HepG2 (cell line): ENCODE data around the gene CASTOR1. TPM values are rescaled to one million over a fixed set of nuclear protein-coding genes. Genes with fewer than 3 reads are reported as not detected.
A peak's percentile ranks its signal among the peaks of the same experiment; 100 is the strongest.

ENCODE experiments used
- ATAC-seq: fragments of 200-7000 bp; cut with Tn5 transposase; 3 replicates; pipeline ENCODE4 v1.9.1; 2020; ENCODE audit warnings: mild to moderate bottlenecking, moderate library complexity
- BruUV-seq: library from RNA; stranded (reverse); fragments of 400-500 nt; replicated peaks from 2 replicates; lab custom pipeline; 2021; lab: Mats Ljungman, UMichigan
- CTCF ChIA-PET: fragments of 300-600 bp; formaldehyde crosslinking; extraction: SDS; loops from one replicate; lab custom pipeline; 2021; ENCODE audit warnings: low total read pairs, inconsistent platforms, low intra/inter-chr PET ratio; lab: Yijun Ruan, JAX
- POLR2A ChIA-PET: fragments of 350-600 bp; sonication (Branson Sonifier 250); formaldehyde crosslinking; loops from one replicate; lab custom pipeline; 2020; ENCODE audit warnings: antibody characterized with exemption, inconsistent platforms; lab: Yijun Ruan, JAX
- DNase-seq: peaks from one replicate; pipeline ENCODE4 v3.0.0-alpha.2; 2015; ENCODE audit warnings: low spot score
- FAIRE-seq: peaks from 3 replicates; lab custom pipeline; 2011; peaks lifted over from hg19 to GRCh38; lab: Jason Lieb, UNC
- H2AFZ ChIP-seq: one replicate; pipeline ENCODE4 v1.6.1; 2011; ENCODE audit warnings: low read length, inconsistent platforms
- H3K27ac ChIP-seq: fragments of 300-600 bp; 3 replicates; pipeline ENCODE4 v1.8.0; 2011; ENCODE audit warnings: mixed run types, mild to moderate bottlenecking, mixed read lengths, low read length, inconsistent platforms; ENCODE audit not compliant: insufficient read depth; ENCODE audit errors: extremely low read length
- H3K27me3 ChIP-seq, 2 experiments: fragments of 200-600 bp in 1 of 2; 2 replicates in 1 of 2; 3 replicates in 1 of 2; pipeline versions ENCODE4 v1.6.0 to v1.8.0; 2011; ENCODE audit warnings: low read length in 2 of 2, mild to moderate bottlenecking in 2 of 2, moderate library complexity in 2 of 2, inconsistent platforms in 1 of 2; ENCODE audit not compliant: insufficient read depth in 2 of 2, control insufficient read depth in 1 of 2
- H3K36me3 ChIP-seq, 2 experiments: fragments of 200-600 bp in 1 of 2; replicated peaks in 1 of 2; 2 replicates in 1 of 2; 3 replicates in 1 of 2; pipeline versions ENCODE4 v1.5.1 to v1.8.0; 2011; ENCODE audit warnings: low read length in 2 of 2, inconsistent platforms in 1 of 2; ENCODE audit not compliant: insufficient read depth in 2 of 2, control insufficient read depth in 1 of 2
- H3K4me1 ChIP-seq: 2 replicates; pipeline ENCODE4 v1.5.1; 2012; ENCODE audit warnings: low read length, inconsistent platforms; ENCODE audit not compliant: insufficient read depth
- H3K4me2 ChIP-seq: 2 replicates; pipeline ENCODE4 v1.6.0; 2011; ENCODE audit warnings: low read depth, low read length, inconsistent platforms
- H3K4me3 ChIP-seq, 3 experiments: fragments of 200-600 bp in 1 of 3; sonication (generic), shearing (Covaris generic) in 1 of 3; replicated peaks in 1 of 3; 2 replicates each; pipeline ENCODE4 v1.5.1; 2011 to 2016; ENCODE audit warnings: low read length in 3 of 3, inconsistent platforms in 2 of 3, low read depth in 2 of 3, mild to moderate bottlenecking in 2 of 3, control low read depth in 1 of 3, mixed read lengths in 1 of 3; ENCODE audit not compliant: insufficient read depth in 1 of 3
- H3K79me2 ChIP-seq: one replicate; pipeline ENCODE4 v1.6.1; 2011; ENCODE audit warnings: low read length, inconsistent platforms; ENCODE audit not compliant: insufficient read depth
- H3K9ac ChIP-seq: 2 replicates; pipeline ENCODE4 v1.6.0; 2011; ENCODE audit warnings: mild to moderate bottlenecking, low read depth, low read length, inconsistent platforms; ENCODE audit not compliant: insufficient read depth
- H3K9me3 ChIP-seq: 2 replicates; pipeline ENCODE4 v1.5.1; 2012; ENCODE audit warnings: mild to moderate bottlenecking, low read length
- H4K20me1 ChIP-seq: 2 replicates; pipeline ENCODE4 v1.6.0; 2011; ENCODE audit warnings: inconsistent platforms, mild to moderate bottlenecking, low read length, moderate library complexity; ENCODE audit not compliant: insufficient read depth
- CHD4 ChIP-seq: fragments of 200-600 bp; sonication (generic); IDR thresholded peaks from 2 replicates; pipeline ENCODE4 v1.7.0; 2017; ENCODE audit warnings: mild to moderate bottlenecking, low read length, borderline replicate concordance
- HNF4A ChIP-seq: sonication (generic); formaldehyde crosslinking; IDR thresholded peaks from 2 replicates; pipeline ENCODE4 v1.4.0; 2020; ENCODE audit warnings: missing genetic modification reagents
- HNRNPUL1 ChIP-seq: fragments of 200-400 bp; formaldehyde crosslinking; IDR thresholded peaks from 2 replicates; pipeline ENCODE4 v1.6.1; 2017; ENCODE audit warnings: low read depth, mild to moderate bottlenecking, low read length, moderate library complexity
- PITX1 ChIP-seq: sonication (generic); formaldehyde crosslinking; IDR thresholded peaks from 2 replicates; pipeline ENCODE4 v1.5.1; 2020; ENCODE audit warnings: mild to moderate bottlenecking, missing genetic modification reagents
- TEAD3 ChIP-seq: optimal IDR thresholded peaks from 2 replicates; pipeline ENCODE3; 2016; ENCODE audit warnings: borderline replicate concordance
- YEATS4 ChIP-seq: sonication (generic); formaldehyde crosslinking; IDR thresholded peaks from 2 replicates; pipeline ENCODE4 v1.4.0; 2020; ENCODE audit warnings: missing genetic modification reagents, borderline replicate concordance
- ZNF296 ChIP-seq: sonication (generic); formaldehyde crosslinking; conservative IDR thresholded peaks from 2 replicates; pipeline ENCODE4 v1.5.0; 2020; ENCODE audit warnings: mild to moderate bottlenecking, missing genetic modification reagents
- ZNF7 ChIP-seq: IDR thresholded peaks from 2 replicates; pipeline ENCODE4 v1.6.1; 2016; ENCODE audit warnings: missing biosample characterization, missing genetic modification reagents
- WGBS: methylation state at CpG from one replicate; pipeline ENCODE4 v1.1.6; 2017; ENCODE audit warnings: low lambda C conversion rate; 5-methylcytosine and 5-hydroxymethylcytosine counted together
- in situ Hi-C: cut with HindIII; loops from 2 replicates; pipeline ENCODE4 v1.10.0; 2017; ENCODE audit warnings: low pct_unique_long_range_greater_than_20kb; ENCODE audit not compliant: extremely low pct_ligation_motif_present
- intact Hi-C: fragments of 100-400 bp; cut with micrococcal nuclease; formaldehyde crosslinking; loops from one replicate; pipeline ENCODE4 v1.10.0; 2022; ENCODE audit not compliant: unreplicated experiment
- polyA plus RNA-seq, 8 experiments: library from polyadenylated mRNA; depleted of rRNA in 3 of 8; stranded (reverse) in 7 of 8; unstranded in 1 of 8; fragments of >200 nt; fragmentation: Illumina TruSeq in 4 of 8; extraction: Trizol in 4 of 8; gene quantifications; 2 replicates each; pipeline versions ENCODE4 v1.2.1 to v1.2.3, GENCODE V29; 2011 to 2016; ENCODE audit warnings: low read depth in 4 of 8, missing spikeins in 1 of 8, mixed read lengths in 1 of 8; ENCODE audit not compliant: insufficient read depth in 1 of 8
- total RNA-seq, 5 experiments: library from RNA; depleted of rRNA; stranded (reverse); fragments of >200 nt; fragmentation: Illumina TruSeq; extraction: Trizol; gene quantifications; 2 replicates each; pipeline ENCODE4 v1.2.3, GENCODE V29; 2016; ENCODE audit warnings: low read depth in 1 of 5
- TF ChIP-seq, protein P1 (sequence below), 2 experiments: sonication (generic) in 1 of 2; formaldehyde crosslinking in 1 of 2; IDR thresholded peaks; 2 replicates each; pipeline versions ENCODE4 v1.6.1 to v1.9.0; 2014 to 2022; ENCODE audit warnings: antibody characterized with exemption in 1 of 2, borderline replicate concordance in 1 of 2, inconsistent platforms in 1 of 2, low read depth in 1 of 2, missing genetic modification reagents in 1 of 2
- TF ChIP-seq, protein P2 (sequence below): sonication (generic); formaldehyde crosslinking; conservative IDR thresholded peaks from 2 replicates; pipeline ENCODE4 v1.8.0; 2022; ENCODE audit warnings: low read depth, missing genetic modification reagents

Gene CASTOR1
- total and polyA plus RNA-seq, 2 of the 13 experiments (the other 11 are each of a cell fraction or from before 2014, with no cell fraction given) = 2.6 to 4.4 TPM

DNA sequence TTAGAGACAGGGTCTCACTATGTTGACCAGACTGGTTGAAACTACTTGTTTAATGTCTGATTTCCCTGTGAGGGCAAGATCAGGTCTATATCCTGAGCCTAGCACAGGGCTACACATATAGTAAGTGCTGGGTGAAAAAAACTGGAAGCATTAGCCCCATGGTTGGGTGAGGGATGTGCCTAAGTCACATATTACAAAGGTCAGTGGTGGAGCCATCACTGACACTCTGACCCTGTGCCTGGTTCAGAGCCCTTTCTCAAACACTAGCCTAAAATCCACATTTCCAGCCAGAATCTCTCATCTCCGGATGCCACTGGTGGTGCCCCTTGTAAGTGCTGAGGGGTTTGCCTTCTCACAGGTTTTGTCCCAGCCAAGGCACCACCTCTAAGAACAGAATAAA is 28.5 kb upstream of the CASTOR1 start:
- ChIA-PET CTCF (no interaction called here), POLR2A (interaction anchor here (1.7 to 2.5 kb wide), 2 partner anchors 9 to 27 kb away, joined by 4 to 11 read pairs; partner anchors contain the start of gene TBC1D10A)
- ATAC-seq (peak; percentile 78), FAIRE-seq (no peak), DNase-seq (no peak)
- no peaks in the 10 kb centered on the region for H4K20me1 ChIP-seq
- peak overlapping the region; percentile 73 for H3K27ac ChIP-seq
- no peak overlapping the region for H2AFZ ChIP-seq
- no peaks in the 10 kb centered on the region for H3K9me3 ChIP-seq
- BruUV-seq = no TSS peak
- intact Hi-C loops (no loop called here), in situ Hi-C loops (no loop called here)
- no peak overlapping the region for H3K9ac ChIP-seq
- no peaks in the 10 kb centered on the region for H3K79me2 ChIP-seq
- 60% methylated on average over 1 of the region's 1 CpG for WGBS
- peaks cover 51% of the 10 kb centered on the region for H3K4me1 ChIP-seq
- H3K36me3 ChIP-seq = no peaks in the 10 kb centered on the region
- H3K27me3 ChIP-seq = no peaks in the 10 kb centered on the region
- peak overlapping the region; percentile 28 for H3K4me2 ChIP-seq
- TF ChIP-seq ZNF296 (CRISPR knock-in tag) (no peak), HNF4A (0 out of 2 replicates have a peak, but pooled peaks have one; percentile 19), HNRNPUL1 (no peak), TEAD3 (CRISPR knock-in tag) (no peak), ZNF7 (CRISPR knock-in tag) (no peak), CHD4 (no peak)
- H3K4me3 ChIP-seq = no peak overlapping the region

DNA sequence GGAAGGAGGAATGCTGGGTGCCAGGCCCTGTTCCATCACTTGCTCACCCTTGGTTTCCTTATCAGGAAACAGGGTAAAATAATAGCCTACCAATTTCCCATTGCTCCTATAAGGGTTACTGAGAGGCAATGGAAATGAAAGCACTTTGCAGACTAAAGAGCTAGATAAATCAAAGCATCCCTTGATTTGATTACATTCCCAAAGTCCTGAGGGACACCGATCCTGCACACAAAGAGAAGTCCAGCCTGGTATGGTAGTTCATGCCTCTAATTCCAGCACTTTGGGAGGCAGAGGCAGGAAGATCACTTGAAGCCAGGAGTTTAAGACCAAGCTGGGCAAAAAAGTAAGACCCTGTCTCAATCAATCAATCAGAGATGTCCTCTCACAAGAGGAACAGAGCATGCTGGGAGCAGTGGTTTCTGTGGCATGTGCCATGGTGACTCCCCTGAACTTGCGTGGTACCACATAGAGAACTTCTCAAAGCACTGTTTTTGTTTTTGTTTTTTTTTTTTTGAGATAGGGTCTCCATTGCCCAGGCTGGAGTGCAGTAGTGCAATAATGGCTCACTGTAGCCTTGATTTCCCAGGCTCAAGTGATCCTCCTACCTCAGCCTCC is 26.8 kb upstream of the CASTOR1 start:
- intact Hi-C loops = no loop called here
- DNase-seq (no peak), ATAC-seq (no peak), FAIRE-seq (no peak)
- POLR2A ChIA-PET = interaction anchor here (1.3 kb wide), 1 partner anchor 41 kb away, joined by 4 read pairs; the partner anchor contains the start of genes CCDC157 and SF3A1
- Histone ChIP-seq H3K27me3 (no peaks in the 10 kb centered on the region), H3K9ac (no peak overlapping the region), H3K27ac (no peak overlapping the region), H3K4me1 (peaks cover 51% of the 10 kb centered on the region), H2AFZ (no peak overlapping the region), H3K36me3 (no peaks in the 10 kb centered on the region), H3K9me3 (no peaks in the 10 kb centered on the region), H4K20me1 (no peaks in the 10 kb centered on the region), H3K79me2 (no peaks in the 10 kb centered on the region), H3K4me2 (no peak overlapping the region), H3K4me3 (no peak overlapping the region)
- no TSS peak for BruUV-seq
- WGBS = 94% methylated on average over 2 of the region's 2 CpGs
- in situ Hi-C loops = no loop called here
- CTCF ChIA-PET = no interaction called here
- TF ChIP-seq YEATS4 (CRISPR knock-in tag) (no peak), PITX1 (no peak)
- TF ChIP-seq, protein P1, sequence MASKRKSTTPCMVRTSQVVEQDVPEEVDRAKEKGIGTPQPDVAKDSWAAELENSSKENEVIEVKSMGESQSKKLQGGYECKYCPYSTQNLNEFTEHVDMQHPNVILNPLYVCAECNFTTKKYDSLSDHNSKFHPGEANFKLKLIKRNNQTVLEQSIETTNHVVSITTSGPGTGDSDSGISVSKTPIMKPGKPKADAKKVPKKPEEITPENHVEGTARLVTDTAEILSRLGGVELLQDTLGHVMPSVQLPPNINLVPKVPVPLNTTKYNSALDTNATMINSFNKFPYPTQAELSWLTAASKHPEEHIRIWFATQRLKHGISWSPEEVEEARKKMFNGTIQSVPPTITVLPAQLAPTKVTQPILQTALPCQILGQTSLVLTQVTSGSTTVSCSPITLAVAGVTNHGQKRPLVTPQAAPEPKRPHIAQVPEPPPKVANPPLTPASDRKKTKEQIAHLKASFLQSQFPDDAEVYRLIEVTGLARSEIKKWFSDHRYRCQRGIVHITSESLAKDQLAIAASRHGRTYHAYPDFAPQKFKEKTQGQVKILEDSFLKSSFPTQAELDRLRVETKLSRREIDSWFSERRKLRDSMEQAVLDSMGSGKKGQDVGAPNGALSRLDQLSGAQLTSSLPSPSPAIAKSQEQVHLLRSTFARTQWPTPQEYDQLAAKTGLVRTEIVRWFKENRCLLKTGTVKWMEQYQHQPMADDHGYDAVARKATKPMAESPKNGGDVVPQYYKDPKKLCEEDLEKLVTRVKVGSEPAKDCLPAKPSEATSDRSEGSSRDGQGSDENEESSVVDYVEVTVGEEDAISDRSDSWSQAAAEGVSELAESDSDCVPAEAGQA (IDR thresholded peaks at IDR 0.05; ENCODE audit: low read depth) = no peak
- TF ChIP-seq, protein P1 (CRISPR knock-in tag; IDR thresholded peaks at IDR 0.05; ENCODE audit: borderline replicate concordance) = no peak
- TF ChIP-seq, protein P2, sequence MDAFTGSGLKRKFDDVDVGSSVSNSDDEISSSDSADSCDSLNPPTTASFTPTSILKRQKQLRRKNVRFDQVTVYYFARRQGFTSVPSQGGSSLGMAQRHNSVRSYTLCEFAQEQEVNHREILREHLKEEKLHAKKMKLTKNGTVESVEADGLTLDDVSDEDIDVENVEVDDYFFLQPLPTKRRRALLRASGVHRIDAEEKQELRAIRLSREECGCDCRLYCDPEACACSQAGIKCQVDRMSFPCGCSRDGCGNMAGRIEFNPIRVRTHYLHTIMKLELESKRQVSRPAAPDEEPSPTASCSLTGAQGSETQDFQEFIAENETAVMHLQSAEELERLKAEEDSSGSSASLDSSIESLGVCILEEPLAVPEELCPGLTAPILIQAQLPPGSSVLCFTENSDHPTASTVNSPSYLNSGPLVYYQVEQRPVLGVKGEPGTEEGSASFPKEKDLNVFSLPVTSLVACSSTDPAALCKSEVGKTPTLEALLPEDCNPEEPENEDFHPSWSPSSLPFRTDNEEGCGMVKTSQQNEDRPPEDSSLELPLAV (CRISPR knock-in tag) = no peak
